Measurements from ENCODE around the gene KAT2A.

The KAT2A gene

DNA sequence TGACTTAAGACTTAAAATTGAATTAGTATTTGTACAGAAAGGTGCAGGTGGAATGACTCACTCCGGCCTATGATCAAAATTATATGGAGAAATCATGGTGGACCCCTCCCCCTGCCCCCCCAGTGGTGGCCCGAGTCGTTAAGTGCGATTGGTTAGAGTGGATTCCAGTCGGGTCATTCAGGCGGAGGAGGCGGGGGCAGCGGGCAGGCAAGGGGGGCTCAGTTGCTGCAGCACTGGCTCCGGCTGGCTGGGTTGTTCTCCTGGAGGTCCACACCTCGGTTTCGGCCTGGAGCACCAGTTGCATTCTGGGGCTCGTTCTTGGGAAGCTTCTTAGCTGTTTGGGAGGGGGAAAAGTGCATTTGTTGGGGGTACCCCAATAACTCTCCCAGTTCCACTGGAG is 4.4 kb upstream of the KAT2A start:
- Histone ChIP-seq H3K9me3 (ENCODE audit: insufficient read depth, low read length) (no peaks in the 10 kb centered on the region), H3K36me3 (ENCODE audit: insufficient read depth, insufficient read length, low read length) (peaks cover 82% of the 10 kb centered on the region), H3K4me1 (ENCODE audit: insufficient read depth, insufficient read length) (peaks cover 19% of the 10 kb centered on the region), H3K4me3 (ENCODE audit: insufficient read length, low read depth) (no peak overlapping the region), H3K27me3 (ENCODE audit: insufficient read depth, insufficient read length) (no peaks in the 10 kb centered on the region), H3K9ac (ENCODE audit: insufficient read length, low read depth) (no peak overlapping the region)
- no peak for DNase-seq (ENCODE audit: low read depth, low spot score)
- TF ChIP-seq YY1 (IDR thresholded peaks at IDR 0.05; ENCODE audit: insufficient read depth, insufficient read length) (no peak), SUZ12 (IDR thresholded peaks at IDR 0.05; ENCODE audit: extremely low read depth, insufficient read depth, insufficient read length) (no peak), ZNF274 (IDR thresholded peaks at IDR 0.05; ENCODE audit: low read depth, low read length) (no peak)

DNA sequence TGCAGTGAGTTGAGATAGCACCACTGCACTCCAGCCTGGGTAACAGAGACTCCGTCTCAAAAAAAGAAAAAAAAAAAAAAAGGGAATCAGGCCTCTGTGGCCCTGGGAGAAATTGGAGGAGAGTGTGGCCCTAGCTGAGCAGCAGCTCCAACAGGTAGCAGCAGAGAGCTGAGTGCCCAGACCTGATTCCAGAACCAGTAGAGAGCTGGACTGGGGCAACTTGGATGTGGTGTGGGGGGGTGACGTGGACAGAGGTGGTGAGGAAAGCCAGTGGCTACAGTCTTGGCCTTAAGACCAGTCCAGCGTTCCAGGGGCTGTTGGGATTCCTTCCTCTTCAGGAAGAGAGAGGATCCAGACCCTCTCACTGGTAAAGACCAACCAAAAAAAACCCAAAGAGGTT is 3.1 kb upstream of the KAT2A start:
- no peak overlapping the region for H3K9ac ChIP-seq (ENCODE audit: insufficient read length, low read depth)
- H3K27me3 ChIP-seq (ENCODE audit: insufficient read depth, insufficient read length): no peaks in the 10 kb centered on the region
- H3K9me3 ChIP-seq (ENCODE audit: insufficient read depth, low read length): no peaks in the 10 kb centered on the region
- peaks cover 79% of the 10 kb centered on the region for H3K36me3 ChIP-seq (ENCODE audit: insufficient read depth, insufficient read length, low read length)
- peaks cover 28% of the 10 kb centered on the region for H3K4me1 ChIP-seq (ENCODE audit: insufficient read depth, insufficient read length)
- TF ChIP-seq SUZ12 (IDR thresholded peaks at IDR 0.05; ENCODE audit: extremely low read depth, insufficient read depth, insufficient read length) (no peak), ZNF274 (IDR thresholded peaks at IDR 0.05; ENCODE audit: low read depth, low read length) (no peak), YY1 (IDR thresholded peaks at IDR 0.05; ENCODE audit: insufficient read depth, insufficient read length) (no peak)
- H3K4me3 ChIP-seq (ENCODE audit: insufficient read length, low read depth): no peak overlapping the region
- no peak for DNase-seq (ENCODE audit: low read depth, low spot score)

- no peaks in the 10 kb centered on the region for H3K9me3 ChIP-seq (ENCODE audit: insufficient read depth, low read length)
- peaks cover 30% of the 10 kb centered on the region for H3K4me1 ChIP-seq (ENCODE audit: insufficient read depth, insufficient read length)
- H3K27me3 ChIP-seq (ENCODE audit: insufficient read depth, insufficient read length): no peaks in the 10 kb centered on the region
- H3K36me3 ChIP-seq (ENCODE audit: insufficient read depth, insufficient read length, low read length): peaks cover 79% of the 10 kb centered on the region
- TF ChIP-seq ZNF274 (IDR thresholded peaks at IDR 0.05; ENCODE audit: low read depth, low read length) (no peak), YY1 (IDR thresholded peaks at IDR 0.05; ENCODE audit: insufficient read depth, insufficient read length) (no peak), SUZ12 (IDR thresholded peaks at IDR 0.05; ENCODE audit: extremely low read depth, insufficient read depth, insufficient read length) (no peak)
- no peak within 1 kb of the TSS for H3K4me3 ChIP-seq (ENCODE audit: insufficient read length, low read depth)
- no peak for DNase-seq (ENCODE audit: low read depth, low spot score)
- H3K9ac ChIP-seq (ENCODE audit: insufficient read length, low read depth): peak within 1 kb of the TSS; percentile 36
Measured at GRCh38 chr17:42122371-42123303, 1.5 kb upstream of the KAT2A start, which contains the start of gene HSPB9. Gene HSPB9, plus strand, starts transcription at chr17:42122804. Its CDS starts 47 bp downstream, at chr17:42122851.

DNA sequence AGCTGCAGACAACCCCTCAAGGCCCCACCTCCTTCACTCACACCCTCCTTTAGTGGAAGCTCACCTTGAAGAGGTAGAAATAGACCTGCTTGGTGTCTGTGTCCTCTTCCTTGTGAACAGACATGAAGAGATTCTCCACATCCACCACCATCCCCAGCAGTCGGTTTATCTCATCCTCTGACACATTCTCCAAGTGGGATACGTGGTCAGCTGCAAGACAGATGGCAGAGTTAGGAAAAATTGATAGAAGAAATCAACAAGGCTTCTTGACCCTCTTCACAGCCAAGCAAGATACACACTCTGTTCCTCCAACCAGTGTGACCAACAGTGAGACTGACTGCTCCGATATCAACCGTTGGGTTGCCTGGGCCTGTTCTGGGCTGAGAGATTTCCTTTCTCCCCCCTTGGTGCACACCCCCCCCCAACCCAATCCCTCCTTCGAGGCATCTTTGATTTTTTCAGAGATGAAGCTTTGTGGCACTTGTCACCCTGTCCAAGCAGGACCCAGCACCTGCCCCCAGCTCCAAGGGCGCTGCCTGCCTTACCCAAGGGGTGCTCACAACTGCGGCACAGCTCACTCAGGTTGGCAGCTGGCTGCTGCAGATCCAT is 902 bp downstream of the KAT2A start:
- peaks cover 30% of the 10 kb centered on the region for H3K4me1 ChIP-seq (ENCODE audit: insufficient read depth, insufficient read length)
- H3K36me3 ChIP-seq (ENCODE audit: insufficient read depth, insufficient read length, low read length): peaks cover 80% of the 10 kb centered on the region
- H3K4me3 ChIP-seq (ENCODE audit: insufficient read length, low read depth): peak overlapping the region; percentile 38
- no peaks in the 10 kb centered on the region for H3K27me3 ChIP-seq (ENCODE audit: insufficient read depth, insufficient read length)
- no peaks in the 10 kb centered on the region for H3K9me3 ChIP-seq (ENCODE audit: insufficient read depth, low read length)
- DNase-seq (ENCODE audit: low read depth, low spot score): no peak
- peak overlapping the region; percentile 39 for H3K9ac ChIP-seq (ENCODE audit: insufficient read length, low read depth)
- TF ChIP-seq SUZ12 (IDR thresholded peaks at IDR 0.05; ENCODE audit: extremely low read depth, insufficient read depth, insufficient read length) (no peak), YY1 (IDR thresholded peaks at IDR 0.05; ENCODE audit: insufficient read depth, insufficient read length) (no peak), ZNF274 (IDR thresholded peaks at IDR 0.05; ENCODE audit: low read depth, low read length) (no peak)

- TF ChIP-seq SUZ12 (IDR thresholded peaks at IDR 0.05; ENCODE audit: extremely low read depth, insufficient read depth, insufficient read length) (no peak), YY1 (IDR thresholded peaks at IDR 0.05; ENCODE audit: insufficient read depth, insufficient read length) (no peak), ZNF274 (IDR thresholded peaks at IDR 0.05; ENCODE audit: low read depth, low read length) (no peak)
- Histone ChIP-seq H3K27me3 (ENCODE audit: insufficient read depth, insufficient read length) (no peaks in the 10 kb centered on the region), H3K9ac (ENCODE audit: insufficient read length, low read depth) (peak overlapping the region; percentile 36), H3K36me3 (ENCODE audit: insufficient read depth, insufficient read length, low read length) (peaks cover 79% of the 10 kb centered on the region), H3K4me3 (ENCODE audit: insufficient read length, low read depth) (no peak overlapping the region), H3K4me1 (ENCODE audit: insufficient read depth, insufficient read length) (peaks cover 29% of the 10 kb centered on the region), H3K9me3 (ENCODE audit: insufficient read depth, low read length) (no peaks in the 10 kb centered on the region)
- DNase-seq (ENCODE audit: low read depth, low spot score): no peak
Measured at GRCh38 chr17:42119301-42119700, 1.9 kb downstream of the KAT2A start.

DNA sequence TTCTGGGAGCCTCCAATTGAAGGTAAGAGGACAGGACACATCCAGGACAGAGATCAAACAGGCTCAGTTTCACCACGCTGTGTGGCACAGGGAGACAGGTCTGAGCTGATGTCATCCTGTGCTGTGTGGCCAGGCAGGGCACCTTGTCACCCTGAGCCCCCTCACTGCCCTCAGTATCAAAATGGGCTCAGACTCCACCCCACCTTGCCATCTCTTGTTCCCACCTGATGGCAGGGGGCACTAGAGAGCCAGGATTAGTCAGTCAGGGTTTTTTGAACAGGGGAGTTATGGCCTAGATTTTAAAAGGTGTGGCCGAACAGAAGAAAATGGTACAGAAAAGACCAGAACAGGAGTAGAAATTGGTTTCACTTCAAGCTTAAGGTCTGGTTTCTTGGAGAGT is 2.6 kb downstream of the KAT2A start:
- H3K4me1 ChIP-seq (ENCODE audit: insufficient read depth, insufficient read length): peaks cover 28% of the 10 kb centered on the region
- peak overlapping the region; percentile 37 for H3K9ac ChIP-seq (ENCODE audit: insufficient read length, low read depth)
- peaks cover 84% of the 10 kb centered on the region for H3K36me3 ChIP-seq (ENCODE audit: insufficient read depth, insufficient read length, low read length)
- no peaks in the 10 kb centered on the region for H3K9me3 ChIP-seq (ENCODE audit: insufficient read depth, low read length)
- DNase-seq (ENCODE audit: low read depth, low spot score): no peak
- TF ChIP-seq SUZ12 (IDR thresholded peaks at IDR 0.05; ENCODE audit: extremely low read depth, insufficient read depth, insufficient read length) (no peak), ZNF274 (IDR thresholded peaks at IDR 0.05; ENCODE audit: low read depth, low read length) (no peak), YY1 (IDR thresholded peaks at IDR 0.05; ENCODE audit: insufficient read depth, insufficient read length) (no peak)
- no peak overlapping the region for H3K4me3 ChIP-seq (ENCODE audit: insufficient read length, low read depth)
- no peaks in the 10 kb centered on the region for H3K27me3 ChIP-seq (ENCODE audit: insufficient read depth, insufficient read length)

GRCh38 chr17:42118126-42118510 is 3.0 kb downstream of the KAT2A start:
- Histone ChIP-seq H3K36me3 (ENCODE audit: insufficient read depth, insufficient read length, low read length) (peaks cover 85% of the 10 kb centered on the region), H3K27me3 (ENCODE audit: insufficient read depth, insufficient read length) (no peaks in the 10 kb centered on the region), H3K9me3 (ENCODE audit: insufficient read depth, low read length) (no peaks in the 10 kb centered on the region), H3K9ac (ENCODE audit: insufficient read length, low read depth) (peak overlapping the region; percentile 37), H3K4me3 (ENCODE audit: insufficient read length, low read depth) (no peak overlapping the region), H3K4me1 (ENCODE audit: insufficient read depth, insufficient read length) (peaks cover 27% of the 10 kb centered on the region)
- TF ChIP-seq SUZ12 (IDR thresholded peaks at IDR 0.05; ENCODE audit: extremely low read depth, insufficient read depth, insufficient read length) (no peak), YY1 (IDR thresholded peaks at IDR 0.05; ENCODE audit: insufficient read depth, insufficient read length) (no peak), ZNF274 (IDR thresholded peaks at IDR 0.05; ENCODE audit: low read depth, low read length) (no peak)
- no peak for DNase-seq (ENCODE audit: low read depth, low spot score)
